Mesangial cell (primary cell): ENCODE results near the gene COMMD1. TPM values are rescaled to one million over a fixed set of nuclear protein-coding genes. Genes with fewer than 3 reads are reported as not detected.

ENCODE experiments used
- total RNA-seq: library from RNA; depleted of rRNA; stranded (reverse); fragments of >200 nt; gene quantifications from 2 replicates; pipeline ENCODE4 v1.2.3, GENCODE V29; 2015

COMMD1 gene
- 34.4 and 41.7 TPM in 2 replicates for total RNA-seq

GRCh38 chr2:61905372-61906185 is at the start of gene COMMD1:
Gene COMMD1 (plus strand): TSS chr2:61905674. CDS start chr2:61905679, 5 bp downstream.

GRCh38 chr2:61888267-61889055 is 17.0 kb upstream of the COMMD1 start, which contains the start of gene CCT4:
Gene CCT4 (minus strand): TSS chr2:61888656. CDS start chr2:61888507, 149 bp downstream.

Other genes with a start within 250 kb of the COMMD1 start
- gene FAM161A, start 51.6 kb upstream of the COMMD1 start, total RNA-seq: 0.63 and 1.5 TPM in 2 replicates
- gene CCT4, start 17.0 kb upstream of the COMMD1 start, total RNA-seq: 88.6 and 194 TPM in 2 replicates